A549 (cell line): ENCODE results near the gene TOMM40L. TPM values are rescaled to one million over a fixed set of nuclear protein-coding genes. Genes with fewer than 3 reads are reported as not detected.

Source experiments
- ATAC-seq, 2 experiments: fragments of 200-7000 bp in 1 of 2; fragments of >200 bp in 1 of 2; cut with Nextera tagmentation in 1 of 2; cut with Tn5 transposase in 1 of 2; 3 replicates each; pipeline versions ENCODE4 v1.8.0 to v1.9.1; 2018 to 2020; ENCODE audit warnings: mild to moderate bottlenecking in 1 of 2, moderate library complexity in 1 of 2
- CTCF ChIA-PET: fragments of 300-600 bp; sonication (Branson Sonifier 250); formaldehyde crosslinking; extraction: SDS; loops from one replicate; lab custom pipeline; 2021; ENCODE audit warnings: antibody characterized with exemption, inconsistent platforms; lab: Yijun Ruan, JAX
- POLR2A ChIA-PET: fragments of 350-600 bp; formaldehyde crosslinking; extraction: SDS; loops from one replicate; lab custom pipeline; 2021; ENCODE audit warnings: antibody characterized with exemption, inconsistent platforms; lab: Yijun Ruan, JAX
- DNase-seq, 2 experiments: peaks; one replicate each; pipeline versions ENCODE4 v3.0.0 to v3.0.0-alpha.2; 2011 to 2016; ENCODE audit warnings: low read depth in 1 of 2, low spot score in 1 of 2
- FAIRE-seq: peaks from 2 replicates; lab custom pipeline; 2011; peaks lifted over from hg19 to GRCh38; lab: Jason Lieb, UNC
- H3K27ac ChIP-seq, 2 experiments: fragments of >200 bp; sonication (Bioruptor Twin); formaldehyde crosslinking; 3 replicates each; pipeline ENCODE4 v1.5.1; 2016 to 2017
- H3K4me1 ChIP-seq: fragments of >200 bp; sonication (Bioruptor Twin); formaldehyde crosslinking; 3 replicates; pipeline ENCODE4 v1.6.1; 2016
- H3K4me2 ChIP-seq: fragments of >200 bp; sonication (Bioruptor Twin); formaldehyde crosslinking; 3 replicates; pipeline ENCODE4 v1.6.1; 2016
- H3K4me3 ChIP-seq: fragments of >200 bp; sonication (Bioruptor Twin); formaldehyde crosslinking; 3 replicates; pipeline ENCODE4 v1.5.1; 2016
- H3K9me3 ChIP-seq: fragments of >200 bp; sonication (Bioruptor Twin); formaldehyde crosslinking; 3 replicates; pipeline ENCODE4 v1.6.1; 2016
- ATOH8 ChIP-seq: fragments of 250-450 bp; sonication (Bioruptor Pico); IDR thresholded peaks from 2 replicates; pipeline ENCODE4 v1.5.0; 2020; ENCODE audit warnings: low read depth, mild to moderate bottlenecking, moderate library complexity
- CEBPB ChIP-seq, 2 experiments: fragments of >200 bp in 1 of 2; sonication (Bioruptor Twin) in 1 of 2; formaldehyde crosslinking in 1 of 2; IDR thresholded peaks; 2 replicates each; pipeline ENCODE4 v1.6.1; 2012 to 2016
- CHD2 ChIP-seq: fragments of 150-350 bp; IDR thresholded peaks from 2 replicates; pipeline ENCODE4 v1.6.1; 2014; ENCODE audit warnings: low read length; ENCODE audit not compliant: partially characterized antibody
- CHD4 ChIP-seq: fragments of 200-600 bp; sonication (generic); IDR thresholded peaks from 2 replicates; pipeline ENCODE4 v1.6.1; 2016; ENCODE audit warnings: antibody characterized with exemption, mild to moderate bottlenecking, borderline replicate concordance
- CTCF ChIP-seq: fragments of >200 bp; sonication (Bioruptor Twin); formaldehyde crosslinking; IDR thresholded peaks from 3 replicates; pipeline ENCODE4 v1.5.1; 2016
- E2F6 ChIP-seq: IDR thresholded peaks from 2 replicates; pipeline ENCODE4 v1.6.1; 2012; ENCODE audit warnings: low read depth, borderline replicate concordance
- EHMT2 ChIP-seq: fragments of 200-600 bp; sonication (generic); IDR thresholded peaks from 2 replicates; pipeline ENCODE4 v1.6.1; 2016; ENCODE audit warnings: antibody characterized with exemption, low read depth, mild to moderate bottlenecking, moderate library complexity
- ELK1 ChIP-seq: fragments of 150-350 bp; IDR thresholded peaks from 2 replicates; pipeline ENCODE4 v1.6.1; 2014; ENCODE audit warnings: low read depth, mild to moderate bottlenecking, low read length
- EP300 ChIP-seq, 2 experiments: fragments of >200 bp; sonication (Bioruptor Twin); formaldehyde crosslinking; IDR thresholded peaks; 2 replicates in 1 of 2; 3 replicates in 1 of 2; pipeline ENCODE4 v1.6.1; 2016 to 2017
- FOSL2 ChIP-seq, 2 experiments: fragments of 450-650 bp in 1 of 2; fragments of >200 bp in 1 of 2; sonication (Bioruptor Twin) in 1 of 2; formaldehyde crosslinking; IDR thresholded peaks; 2 replicates each; pipeline versions ENCODE4 v1.5.0 to v1.6.1; 2016 to 2020; ENCODE audit warnings: mild to moderate bottlenecking in 1 of 2, moderate library complexity in 1 of 2
- GATA3 ChIP-seq: IDR thresholded peaks from 2 replicates; pipeline ENCODE4 v1.6.1; 2012; ENCODE audit warnings: borderline replicate concordance
- HES2 ChIP-seq: fragments of >200 bp; sonication (Bioruptor Twin); formaldehyde crosslinking; IDR thresholded peaks from 2 replicates; pipeline ENCODE4 v1.6.1; 2016
- HEYL ChIP-seq: fragments of 250-450 bp; sonication (Bioruptor Pico); IDR thresholded peaks from 2 replicates; pipeline ENCODE4 v1.8.0; 2021; ENCODE audit warnings: mild to moderate bottlenecking, moderate library complexity
- HOXB13 ChIP-seq: fragments of 250-450 bp; sonication (Bioruptor Pico); IDR thresholded peaks from 2 replicates; pipeline ENCODE4 v1.5.0; 2020; ENCODE audit warnings: low read depth, mild to moderate bottlenecking, moderate library complexity
- HOXB5 ChIP-seq: fragments of 250-450 bp; sonication (Bioruptor Pico); IDR thresholded peaks from 2 replicates; pipeline ENCODE4 v1.5.0; 2020; ENCODE audit warnings: mild to moderate bottlenecking, moderate library complexity
- JUNB ChIP-seq: fragments of >200 bp; sonication (Bioruptor Twin); formaldehyde crosslinking; IDR thresholded peaks from 2 replicates; pipeline ENCODE4 v1.6.1; 2016
- KDM1A ChIP-seq: fragments of 200-600 bp; sonication (generic); IDR thresholded peaks from 2 replicates; pipeline ENCODE4 v1.6.1; 2016; ENCODE audit warnings: low read depth, mild to moderate bottlenecking
- KDM5A ChIP-seq: fragments of 200-600 bp; sonication (generic); IDR thresholded peaks from 2 replicates; pipeline ENCODE4 v1.6.1; 2016; ENCODE audit warnings: antibody characterized with exemption, mild to moderate bottlenecking
- MAZ ChIP-seq: fragments of 150-350 bp; IDR thresholded peaks from 2 replicates; pipeline ENCODE4 v1.6.1; 2014; ENCODE audit warnings: antibody characterized with exemption, low read depth, low read length, borderline replicate concordance
- MYC ChIP-seq: IDR thresholded peaks from 2 replicates; pipeline ENCODE4 v1.6.1; 2012; ENCODE audit warnings: mild to moderate bottlenecking, inconsistent platforms, low read length, improper control_type of control experiment, borderline replicate concordance
- NFE2L2 ChIP-seq: fragments of 150-350 bp; conservative IDR thresholded peaks from 2 replicates; pipeline ENCODE4 v1.6.1; 2014; ENCODE audit warnings: low read length
- NPAS2 ChIP-seq: fragments of 250-450 bp; sonication (Bioruptor Pico); IDR thresholded peaks from 2 replicates; pipeline ENCODE4 v1.8.0; 2022; ENCODE audit warnings: mild to moderate bottlenecking, moderate library complexity, borderline replicate concordance
- NR3C1 ChIP-seq: fragments of >200 bp; sonication (Bioruptor Twin); formaldehyde crosslinking; IDR thresholded peaks from 3 replicates; pipeline ENCODE4 v1.6.1; 2017
- PHF8 ChIP-seq: fragments of 200-600 bp; sonication (generic); IDR thresholded peaks from 2 replicates; pipeline ENCODE4 v1.6.1; 2016; ENCODE audit warnings: low read depth, mild to moderate bottlenecking, antibody characterized with exemption, moderate library complexity, borderline replicate concordance
- RCOR1 ChIP-seq: fragments of 150-350 bp; IDR thresholded peaks from 2 replicates; pipeline ENCODE4 v1.6.1; 2014; ENCODE audit warnings: antibody characterized with exemption, low read length, low read depth
- RNF2 ChIP-seq: fragments of 200-600 bp; sonication (generic); IDR thresholded peaks from 2 replicates; pipeline ENCODE4 v1.6.1; 2016; ENCODE audit warnings: low read depth, mild to moderate bottlenecking, antibody characterized with exemption, moderate library complexity, borderline replicate concordance
- USF2 ChIP-seq: fragments of 450-650 bp; IDR thresholded peaks from 2 replicates; pipeline ENCODE4 v1.6.1; 2014; ENCODE audit warnings: antibody characterized with exemption
- ZC3H11A ChIP-seq: fragments of 450-650 bp; IDR thresholded peaks from 2 replicates; pipeline ENCODE4 v1.6.1; 2014; ENCODE audit warnings: antibody characterized with exemption, mild to moderate bottlenecking
- ZNF302 ChIP-seq: fragments of 250-450 bp; sonication (Bioruptor Pico); IDR thresholded peaks from 2 replicates; pipeline ENCODE4 v1.9.0; 2021; ENCODE audit warnings: inconsistent platforms, mild to moderate bottlenecking, moderate library complexity
- WGBS: methylation state at CpG from one replicate; pipeline ENCODE4 v1.1.6; 2017; ENCODE audit errors: missing lambda C conversion rate; 5-methylcytosine and 5-hydroxymethylcytosine counted together
- polyA plus RNA-seq, 4 experiments: library from polyadenylated mRNA; depleted of rRNA in 3 of 4; stranded (reverse); fragments of >200 nt; fragmentation: RNase III in 1 of 4; extraction: RNeasy Plus Mini Kit Qiagen cat#74134 plus additional on column Dnase treatment in 1 of 4; gene quantifications; 2 replicates in 3 of 4; 3 replicates in 1 of 4; pipeline ENCODE4 v1.2.3, GENCODE V29; 2011 to 2017

Gene TOMM40L
- polyA plus RNA-seq, 2 of the 4 experiments (the other 2 are of a cell fraction), result 6.3 to 10.2 TPM

- 59% methylated on average over 5 of the region's 5 CpGs for whole genome bisulfite sequencing
- no peak for DNase-seq
- Histone ChIP-seq H3K4me3 (no peak overlapping the region), H3K4me2 (no peak overlapping the region), H3K27ac (no peak overlapping the region), H3K9me3 (no peaks in the 10 kb centered on the region), H3K4me1 (peaks cover 18% of the 10 kb centered on the region)
- FAIRE-seq, result no peak
- TF ChIP-seq RCOR1 (no peak), ZNF302 (no peak), JUNB (no peak), CEBPB (IDR thresholded peaks at IDR 0.05) (no peak), E2F6 (no peak), RNF2 (no peak), KDM5A (no peak), GATA3 (no peak), EHMT2 (no peak), CHD4 (no peak), HOXB5 (CRISPR knock-in tag) (no peak), NR3C1 (no peak), CHD2 (no peak), ATOH8 (CRISPR knock-in tag) (no peak), PHF8 (no peak), ELK1 (no peak), USF2 (no peak), MYC (no peak), HES2 (no peak), HEYL (CRISPR knock-in tag) (no peak)
- no peak for ATAC-seq
- CTCF ChIA-PET, result interaction anchor here (2.6 to 3.4 kb wide), 2 partner anchors 26 to 38 kb away, joined by 9 to 16 read pairs; partner anchors contain the start of gene TOMM40L
- POLR2A ChIA-PET, result no interaction called here
Measured at GRCh38 chr1:161265305-161265704, 39.4 kb downstream of the TOMM40L start.

- H3K27ac ChIP-seq, result no peak overlapping the region
- peaks cover 13% of the 10 kb centered on the region; the same call in 2 of the 3 replicates for H3K4me1 ChIP-seq
- no peak for FAIRE-seq
- DNase-seq, result no peak
- ATAC-seq, result peak in 1 of 2 experiments; percentile 71; a peak in 3 of 6 replicates
- no peaks in the 10 kb centered on the region for H3K9me3 ChIP-seq
- POLR2A ChIA-PET, result interaction anchor here (1.0 kb wide), 1 partner anchor 48 kb away, joined by 3 read pairs; the partner anchor contains the start of gene SDHC
- peak overlapping the region; percentile 10; the same call in 1 of the 3 replicates for H3K4me2 ChIP-seq
- H3K4me3 ChIP-seq, result no peak overlapping the region
- 24% methylated on average over 3 of the region's 3 CpGs for WGBS
- CTCF ChIA-PET, result interaction anchor here (0.6 to 3.4 kb wide), 5 partner anchors 25 to 110 kb away, joined by 3 to 16 read pairs (median 3); partner anchors contain the start of gene TOMM40L
- TF ChIP-seq MAZ (no peak), FOSL2 (IDR thresholded peaks at IDR 0.05) (no peak), FOSL2 (CRISPR knock-in tag; IDR thresholded peaks at IDR 0.05) (no peak), NFE2L2 (no peak), NPAS2 (CRISPR knock-in tag) (no peak), CHD2 (no peak), HOXB13 (CRISPR knock-in tag) (no peak), KDM5A (no peak), ZC3H11A (no peak), EP300 (IDR thresholded peaks at IDR 0.05) (no peak), KDM1A (no peak), CTCF (no peak)
Measured at GRCh38 chr1:161266202-161266601, 40.3 kb downstream of the TOMM40L start.
